Activated T-helper 1 cell treated with Interleukin-2 at 50 U/mL for 16 hours (primary cell): ENCODE results near the gene DBX2.
"Not testable (repeated sequence)": the region's sequence is repeated elsewhere in the genome, so short reads cannot be mapped to it uniquely, and the experiment has no call there.

ENCODE experiments used
- DNase-seq: peaks from one replicate; pipeline ENCODE4 v3.0.0-alpha.2; 2020; ENCODE audit warnings: low read depth

DBX2 gene

GRCh38 chr12:45010059-45010458 lies 40.8 kb downstream of the DBX2 start:
- no peak for DNase-seq

DNA sequence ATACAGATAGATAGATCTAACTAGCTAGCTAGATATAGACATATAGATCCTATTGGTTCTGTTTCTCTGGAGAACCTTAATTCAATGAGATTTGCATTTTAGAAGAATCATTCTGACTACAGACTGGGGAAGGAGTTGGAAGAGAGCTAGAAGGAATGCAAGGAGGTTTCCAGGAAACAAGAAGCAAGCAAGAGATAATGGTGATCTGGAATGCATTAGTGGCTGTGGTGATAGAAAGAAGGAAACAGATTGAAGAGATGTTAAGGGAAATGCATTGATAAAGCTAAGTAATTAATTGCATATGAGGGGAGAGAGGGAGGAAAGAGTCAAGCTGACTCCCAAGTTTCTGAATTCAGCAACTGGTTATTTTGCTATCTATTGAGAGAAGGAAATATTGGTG lies 42.7 kb downstream of the DBX2 start:
- no peak for DNase-seq

GRCh38 chr12:44999355-44999754 lies 51.5 kb downstream of the DBX2 start:
- DNase-seq: no peak

DNA sequence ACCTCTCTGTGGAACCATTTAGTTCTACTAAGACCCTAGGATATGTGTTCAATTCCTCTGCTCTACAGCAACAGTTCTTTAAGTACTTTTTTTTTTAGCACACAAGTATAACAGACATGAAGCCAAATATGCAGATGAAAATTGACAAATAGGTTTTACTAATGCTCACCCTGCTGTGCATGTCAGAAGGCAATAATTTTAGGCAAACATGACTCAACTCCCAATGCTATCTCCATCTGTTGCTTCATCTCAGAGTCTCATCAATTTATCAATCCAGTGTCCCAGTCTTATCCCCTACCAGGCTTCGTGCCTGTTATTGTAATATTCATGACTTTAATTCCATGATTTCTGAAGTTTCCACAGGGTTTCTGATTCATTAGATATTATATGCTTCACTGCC lies 57.7 kb downstream of the DBX2 start:
- DNase-seq: no peak

GRCh38 chr12:44984863-44985262 lies 66.0 kb downstream of the DBX2 start:
- not testable (repeated sequence) for DNase-seq

- no peak for DNase-seq
These were observed 71.0 kb downstream of the DBX2 start for GRCh38 chr12:44979918-44980317.

DNA sequence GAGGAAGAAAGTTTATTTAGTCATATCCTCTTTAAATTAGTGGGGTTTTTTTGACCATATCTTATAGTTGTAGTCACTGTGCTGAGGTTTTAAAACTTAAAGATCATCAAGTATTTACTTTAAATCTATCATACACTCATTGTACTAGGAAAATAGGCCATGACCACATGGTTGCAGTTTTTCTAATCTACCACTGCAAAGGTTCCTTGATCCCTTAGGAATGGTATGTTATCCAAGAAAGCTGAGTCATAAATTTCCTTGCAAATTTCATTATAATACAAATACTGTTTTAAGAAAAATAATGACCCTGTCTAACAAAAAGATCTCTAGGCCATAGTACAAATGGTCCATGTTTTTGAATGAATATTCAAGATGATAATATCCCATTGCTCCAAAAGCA lies 74.7 kb downstream of the DBX2 start:
- no peak for DNase-seq

GRCh38 chr12:44972746-44973421 lies 78.0 kb downstream of the DBX2 start:
- no peak for DNase-seq

- DNase-seq: no peak
These were observed 81.9 kb downstream of the DBX2 start for GRCh38 chr12:44968965-44969364.
